ENCODE results near the gene ECT2. TPM values are rescaled to one million over a fixed set of nuclear protein-coding genes. Genes with fewer than 3 reads are reported as not detected.
A peak's percentile ranks its signal among the peaks of the same experiment; 100 is the strongest.
"Not testable (repeated sequence)": the region's sequence is repeated elsewhere in the genome, so short reads cannot be mapped to it uniquely, and the experiment has no call there.

Gene ECT2
- total RNA-seq, 4 donors from 2014 or later, result 4.1 to 23.3 (median 13.2) TPM

- TF ChIP-seq POLR2AphosphoS5 (IDR thresholded peaks at IDR 0.05), result no peak
- TF ChIP-seq, protein P1, sequence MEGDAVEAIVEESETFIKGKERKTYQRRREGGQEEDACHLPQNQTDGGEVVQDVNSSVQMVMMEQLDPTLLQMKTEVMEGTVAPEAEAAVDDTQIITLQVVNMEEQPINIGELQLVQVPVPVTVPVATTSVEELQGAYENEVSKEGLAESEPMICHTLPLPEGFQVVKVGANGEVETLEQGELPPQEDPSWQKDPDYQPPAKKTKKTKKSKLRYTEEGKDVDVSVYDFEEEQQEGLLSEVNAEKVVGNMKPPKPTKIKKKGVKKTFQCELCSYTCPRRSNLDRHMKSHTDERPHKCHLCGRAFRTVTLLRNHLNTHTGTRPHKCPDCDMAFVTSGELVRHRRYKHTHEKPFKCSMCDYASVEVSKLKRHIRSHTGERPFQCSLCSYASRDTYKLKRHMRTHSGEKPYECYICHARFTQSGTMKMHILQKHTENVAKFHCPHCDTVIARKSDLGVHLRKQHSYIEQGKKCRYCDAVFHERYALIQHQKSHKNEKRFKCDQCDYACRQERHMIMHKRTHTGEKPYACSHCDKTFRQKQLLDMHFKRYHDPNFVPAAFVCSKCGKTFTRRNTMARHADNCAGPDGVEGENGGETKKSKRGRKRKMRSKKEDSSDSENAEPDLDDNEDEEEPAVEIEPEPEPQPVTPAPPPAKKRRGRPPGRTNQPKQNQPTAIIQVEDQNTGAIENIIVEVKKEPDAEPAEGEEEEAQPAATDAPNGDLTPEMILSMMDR (IDR thresholded peaks at IDR 0.05), result no peak
- TF ChIP-seq EP300 (IDR thresholded peaks at IDR 0.05; ENCODE audit: low read depth), result no peak
- no peak for TF ChIP-seq POLR2A (IDR thresholded peaks at IDR 0.05)
- no peaks in the 10 kb centered on the region for H3K36me3 ChIP-seq
- no peak overlapping the region for H3K27ac ChIP-seq
- H3K27me3 ChIP-seq, result no peaks in the 10 kb centered on the region
- H3K9me3 ChIP-seq, result no peaks in the 10 kb centered on the region
- intact Hi-C loops (cut with DNase I; ENCODE audit: low total_unique reads) (no loop called here), in situ Hi-C loops (cut with MboI; ENCODE audit: low pct_ligation_motif_present in 1 of 4, low pct_unique_long_range_greater_than_20kb in 1 of 4, low sequenced_read_pairs in 3 of 4) (no loop called here)
- no peaks in the 10 kb centered on the region for H3K4me1 ChIP-seq
- 75 to 80% methylated on average over 2 of the region's 2 CpGs for WGBS, 2 donors (ENCODE audit: low coverage in 1 of 2)
- no peak overlapping the region for H3K4me3 ChIP-seq
- DNase-seq, result no peak
These were observed 70.0 kb downstream of the ECT2 start for GRCh38 chr3:172820492-172820891.

DNA sequence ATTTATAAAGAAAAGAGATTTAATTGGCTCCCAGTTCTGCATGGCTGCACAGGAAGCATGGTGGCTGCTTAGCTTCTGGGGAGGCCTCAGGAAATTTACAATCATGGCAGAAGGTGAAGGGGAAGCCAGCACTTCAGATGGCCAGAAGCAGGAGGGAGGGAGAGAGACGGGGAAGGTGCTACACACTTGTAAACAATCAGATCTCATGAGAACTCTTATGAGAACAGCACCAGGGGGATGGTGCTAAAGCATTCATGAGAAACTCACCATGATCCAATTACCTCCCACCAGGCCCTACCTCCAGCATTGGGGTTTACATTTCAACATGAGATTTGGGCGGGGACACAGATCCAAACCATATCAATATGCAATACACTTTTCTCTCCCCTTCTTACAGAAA lies 73.7 kb downstream of the ECT2 start:
- no peak overlapping the region for H3K4me3 ChIP-seq
- H3K36me3 ChIP-seq, result no peaks in the 10 kb centered on the region
- H3K27me3 ChIP-seq, result no peaks in the 10 kb centered on the region
- H3K27ac ChIP-seq, result no peak overlapping the region
- in situ Hi-C loops (cut with MboI; ENCODE audit: low pct_ligation_motif_present in 1 of 4, low pct_unique_long_range_greater_than_20kb in 1 of 4, low sequenced_read_pairs in 3 of 4), result no loop called here
- 78 to 91% methylated on average over 2 of the region's 2 CpGs for WGBS, 2 donors (ENCODE audit: low coverage in 1 of 2)
- no peaks in the 10 kb centered on the region for H3K4me1 ChIP-seq
- TF ChIP-seq EP300 (IDR thresholded peaks at IDR 0.05; ENCODE audit: low read depth) (no peak), POLR2AphosphoS5 (IDR thresholded peaks at IDR 0.05) (no peak), POLR2A (IDR thresholded peaks at IDR 0.05) (no peak)
- TF ChIP-seq, protein P1 (IDR thresholded peaks at IDR 0.05), result no peak
- H3K9me3 ChIP-seq, result no peaks in the 10 kb centered on the region
- intact Hi-C loops (cut with DNase I; ENCODE audit: low total_unique reads), result no loop called here
- DNase-seq, result no peak

GRCh38 chr3:172827231-172827630 lies 76.7 kb downstream of the ECT2 start:
- H3K9me3 ChIP-seq; H3K4me3 ChIP-seq; in situ Hi-C loops (cut with MboI; ENCODE audit: low pct_ligation_motif_present in 1 of 4, low pct_unique_long_range_greater_than_20kb in 1 of 4, low sequenced_read_pairs in 3 of 4); H3K27me3 ChIP-seq; H3K27ac ChIP-seq; intact Hi-C loops (cut with DNase I; ENCODE audit: low total_unique reads); H3K4me1 ChIP-seq; DNase-seq; H3K36me3 ChIP-seq: not testable (repeated sequence)
- WGBS, 2 donors (ENCODE audit: low coverage in 1 of 2), result 93 to 100% methylated on average over 1 to 2 of the region's 2 CpGs

- Histone ChIP-seq H3K27me3 (no peaks in the 10 kb centered on the region), H3K4me1 (no peaks in the 10 kb centered on the region), H3K27ac (no peak overlapping the region), H3K36me3 (no peaks in the 10 kb centered on the region), H3K9me3 (no peaks in the 10 kb centered on the region), H3K4me3 (no peak overlapping the region)
- WGBS, 2 donors (ENCODE audit: low coverage in 1 of 2), result 69 to 83% methylated on average over 2 of the region's 2 CpGs
- intact Hi-C loops (cut with DNase I; ENCODE audit: low total_unique reads), result no loop called here
- in situ Hi-C loops (cut with MboI; ENCODE audit: low pct_ligation_motif_present in 1 of 4, low pct_unique_long_range_greater_than_20kb in 1 of 4, low sequenced_read_pairs in 3 of 4), result no loop called here
- TF ChIP-seq, protein P1 (IDR thresholded peaks at IDR 0.05), result no peak
- TF ChIP-seq POLR2AphosphoS5 (IDR thresholded peaks at IDR 0.05) (no peak), POLR2A (IDR thresholded peaks at IDR 0.05) (no peak), EP300 (IDR thresholded peaks at IDR 0.05; ENCODE audit: low read depth) (no peak)
- no peak for DNase-seq
These were observed 82.5 kb downstream of the ECT2 start for GRCh38 chr3:172832983-172833382.

- DNase-seq, result peak; percentile 20
- TF ChIP-seq, protein P1 (IDR thresholded peaks at IDR 0.05), result peak in 4 of 5 experiments; percentile 21 to 56 (median 39)
- TF ChIP-seq POLR2A (IDR thresholded peaks at IDR 0.05), result no peak
- 42% methylated on average over 6 of the region's 6 CpGs for WGBS, 2 donors (ENCODE audit: low coverage in 1 of 2)
- no peaks in the 10 kb centered on the region for H3K4me1 ChIP-seq
- intact Hi-C loops (cut with DNase I; ENCODE audit: low total_unique reads), result no loop called here
- H3K27ac ChIP-seq, result no peak overlapping the region
- H3K4me3 ChIP-seq, result no peak overlapping the region
- in situ Hi-C loops (cut with MboI; ENCODE audit: low pct_ligation_motif_present in 1 of 4, low pct_unique_long_range_greater_than_20kb in 1 of 4, low sequenced_read_pairs in 3 of 4), result no loop called here
- no peaks in the 10 kb centered on the region for H3K27me3 ChIP-seq
- H3K36me3 ChIP-seq, result no peaks in the 10 kb centered on the region
- no peaks in the 10 kb centered on the region for H3K9me3 ChIP-seq
These were observed 86.0 kb downstream of the ECT2 start for GRCh38 chr3:172836390-172836997.

All from transverse colon (tissue), 4 donors.